K562 (cell line): Measurements from ENCODE around the gene MTPN.

Experiments
- CTCF ChIP-seq, 3 experiments: IDR thresholded peaks in 2 of 3; conservative IDR thresholded peaks in 1 of 3; 2 replicates each; pipeline ENCODE4 v1.5.1; 2011 to 2012; ENCODE audit warnings: low read length in 3 of 3, mild to moderate bottlenecking in 3 of 3, control low read depth in 2 of 3, improper control_type of control experiment in 1 of 3, inconsistent platforms in 1 of 3, low read depth in 1 of 3, mixed read lengths in 1 of 3, moderate library complexity in 1 of 3; ENCODE audit not compliant: insufficient read depth in 2 of 3
- JUND ChIP-seq, 2 experiments: IDR thresholded peaks; 2 replicates in 1 of 2; 3 replicates in 1 of 2; pipeline ENCODE4 v1.6.1; 2011; ENCODE audit warnings: borderline replicate concordance in 2 of 2, low read depth in 2 of 2, low read length in 2 of 2, improper control_type of control experiment in 1 of 2, missing biosample characterization in 1 of 2, missing genetic modification characterization in 1 of 2, missing genetic modification reagents in 1 of 2
- NR2C2 ChIP-seq, 2 experiments: fragments of 200-800 bp in 1 of 2; sonication (Bioruptor generic) in 1 of 2; sonication (generic) in 1 of 2; formaldehyde crosslinking in 1 of 2; IDR thresholded peaks; 2 replicates each; pipeline versions ENCODE4 v1.6.1 to v1.8.0; 2016 to 2022; ENCODE audit warnings: mild to moderate bottlenecking in 1 of 2, missing compliant biosample characterization in 1 of 2, missing genetic modification characterization in 1 of 2, missing genetic modification reagents in 1 of 2
- NRF1 ChIP-seq, 2 experiments: fragments of 450-650 bp; IDR thresholded peaks in 1 of 2; conservative IDR thresholded peaks in 1 of 2; 2 replicates each; pipeline ENCODE4 v1.6.1; 2014; ENCODE audit warnings: mild to moderate bottlenecking in 2 of 2
- POLR2A ChIP-seq: fragments of 450-650 bp; conservative IDR thresholded peaks from 2 replicates; pipeline ENCODE4 v1.6.1; 2016
- ZNF79 ChIP-seq: fragments of 250-450 bp; sonication (Bioruptor Pico); IDR thresholded peaks from 2 replicates; pipeline ENCODE4 v1.4.0; 2020; ENCODE audit warnings: low read depth, mild to moderate bottlenecking, moderate library complexity

- TF ChIP-seq NR2C2 (CRISPR knock-in tag; IDR thresholded peaks at IDR 0.05) (no peak), NR2C2 (tag; IDR thresholded peaks at IDR 0.05) (no peak), JUND (IDR thresholded peaks at IDR 0.05; ENCODE audit: borderline replicate concordance, low read depth, low read length) (no peak), JUND (tag; IDR thresholded peaks at IDR 0.05; ENCODE audit: borderline replicate concordance, low read depth, low read length) (no peak), POLR2A (no peak), CTCF (IDR thresholded peaks at IDR 0.05 in 2 of 3, conservative IDR thresholded peaks at IDR 0.05 in 1 of 3; ENCODE audit: insufficient read depth in 2 of 3, low read depth in 1 of 3, low read length in 3 of 3) (no peak), NRF1 (conservative IDR thresholded peaks at IDR 0.05 in 1 of 2, IDR thresholded peaks at IDR 0.05 in 1 of 2) (no peak), ZNF79 (CRISPR knock-in tag) (no peak)
Measured at GRCh38 chr7:135899458-135900064, 77.6 kb downstream of the MTPN start.
